Measurements from ENCODE around the gene RPEL1.

- no peak for TF ChIP-seq CTCF (IDR thresholded peaks at IDR 0.05)
- no peak for TF ChIP-seq POLR2A (IDR thresholded peaks at IDR 0.05)
Measured at GRCh38 chr10:103227416-103227815, 18.3 kb upstream of the RPEL1 start.

All from uterus (tissue), 2 donors.